NOMO-1 (cell line): ENCODE results near the gene GCA.

Experiments
- DNase-seq, 2 experiments: peaks; one replicate each; lab custom pipeline; 2025; ENCODE audit not compliant: unreplicated experiment in 2 of 2; lab: John Stamatoyannopoulos, UW

Gene GCA

GRCh38 chr2:162327806-162328205 is 16.1 kb upstream of the GCA start:
- no peak for DNase-seq

- no peak for DNase-seq
Measured at GRCh38 chr2:162328424-162329157, 15.3 kb upstream of the GCA start.

- no peak for DNase-seq
Measured at GRCh38 chr2:162330881-162331280, 13.1 kb upstream of the GCA start.

GRCh38 chr2:162333968-162334367 is 10.0 kb upstream of the GCA start:
- peak; percentile 5 to 29 for DNase-seq

GRCh38 chr2:162337868-162338267 is 6.1 kb upstream of the GCA start:
- peak in 1 of 2 experiments; percentile 13 for DNase-seq

GRCh38 chr2:162340822-162341221 is 3.1 kb upstream of the GCA start:
- DNase-seq, result no peak

- no peak for DNase-seq
Measured at GRCh38 chr2:162342321-162342720, 1.6 kb upstream of the GCA start.

- peak; percentile 18 to 49 for DNase-seq
Measured at GRCh38 chr2:162342841-162343240, 1.1 kb upstream of the GCA start.

GRCh38 chr2:162343492-162343823 is 474 bp upstream of the GCA start:
- DNase-seq, result no peak

- DNase-seq, result peak in 1 of 2 experiments; percentile 68
Measured at GRCh38 chr2:162344617-162344950, 652 bp downstream of the GCA start.

GRCh38 chr2:162365392-162365791 is 21.5 kb downstream of the GCA start:
- no peak for DNase-seq

GRCh38 chr2:162368494-162368893 is 24.6 kb downstream of the GCA start:
- no peak for DNase-seq

GRCh38 chr2:162369551-162369950 is 25.6 kb downstream of the GCA start:
- no peak for DNase-seq

GRCh38 chr2:162370931-162371330 is 27.0 kb downstream of the GCA start:
- no peak for DNase-seq

GRCh38 chr2:162372818-162373217 is 28.9 kb downstream of the GCA start:
- DNase-seq, result no peak

GRCh38 chr2:162379719-162380580 is 36.0 kb downstream of the GCA start:
- no peak for DNase-seq

GRCh38 chr2:162381851-162382250 is 37.9 kb downstream of the GCA start:
- no peak for DNase-seq

- DNase-seq, result no peak
Measured at GRCh38 chr2:162382278-162382677, 38.3 kb downstream of the GCA start.

- DNase-seq, result no peak
Measured at GRCh38 chr2:162385536-162385935, 41.6 kb downstream of the GCA start.

GRCh38 chr2:162390801-162391200 is 46.9 kb downstream of the GCA start:
- no peak for DNase-seq

GRCh38 chr2:162400336-162400735 is 56.4 kb downstream of the GCA start:
- DNase-seq, result no peak

GRCh38 chr2:162401871-162402270 is 57.9 kb downstream of the GCA start:
- no peak for DNase-seq
